Right cardiac atrium (tissue), 5 donors: ENCODE results near the gene KSR1. TPM values are rescaled to one million over a fixed set of nuclear protein-coding genes. Genes with fewer than 3 reads are reported as not detected.

Source experiments
- ATAC-seq, 2 donors: fragments of 200-7000 bp; cut with Tn5 transposase; one replicate each; pipeline versions ENCODE4 v1.8.0 to v1.9.1; 2020; ENCODE audit warnings: moderate library complexity in 2 of 2, mild to moderate bottlenecking in 1 of 2
- DNase-seq, 3 donors: peaks; one replicate each; pipeline ENCODE4 v3.0.0-alpha.2; 2020
- H3K27ac ChIP-seq: one replicate; pipeline ENCODE4 v1.5.1; 2013; ENCODE audit warnings: mild to moderate bottlenecking, low read length, control low read depth, moderate library complexity
- H3K27me3 ChIP-seq: one replicate; pipeline ENCODE4 v1.6.1; 2013; ENCODE audit not compliant: control insufficient read depth, insufficient read depth
- H3K4me1 ChIP-seq: one replicate; pipeline ENCODE4 v1.6.1; 2013; ENCODE audit warnings: low read length; ENCODE audit not compliant: control insufficient read depth, insufficient read depth
- H3K4me3 ChIP-seq: one replicate; pipeline ENCODE4 v1.5.1; 2013; ENCODE audit warnings: low read length, control low read depth
- H3K9me3 ChIP-seq: one replicate; pipeline ENCODE4 v1.6.1; 2013; ENCODE audit warnings: low read length; ENCODE audit not compliant: control insufficient read depth
- WGBS: extraction: QIAGEN DNeasy Blood & Tissue Kit; methylation state at CpG from one replicate; pipeline ENCODE4 v1.1.7; 2013; 5-methylcytosine and 5-hydroxymethylcytosine counted together
- intact Hi-C, 4 donors: fragments of 100-400 bp; cut with DNase I; formaldehyde crosslinking; loops; one replicate each; pipeline versions ENCODE4 v1.11.0 to v1.14.0; 2022 to 2023
- polyA plus RNA-seq: library from polyadenylated mRNA; stranded (reverse); fragments of 200-250 nt; gene quantifications from one replicate; pipeline ENCODE4 v1.2.3, GENCODE V29; 2013
- total RNA-seq, 4 donors: library from RNA; stranded (reverse); fragmentation: NEBNext Ultra II Directional; extraction: Animal tissue kit (Norgen Biotek cat#: 25700); gene quantifications; one replicate each; pipeline ENCODE4 v1.2.1, GENCODE V29; 2021
- donor health status: healthy with polysubstance abuse.
- donor health status: DM: no; HTN: yes; CAD: no.
- donor health status: DM: no; HTN: no; CAD: no.
- donor health status: DM: no; HTN: yes; CAD: no; lungs with severe emphysema.
- donor health status: DM: yes; HTN: yes; CAD: no.

KSR1 gene
- total and polyA plus RNA-seq, 5 donors: 8.7 to 22.7 (median 13.1) TPM

GRCh38 chr17:27455236-27455913 lies 873 bp upstream of the KSR1 start:
- WGBS: 23% methylated on average over 12 of the region's 12 CpGs

GRCh38 chr17:27456681-27457359 lies 572 bp downstream of the KSR1 start:
- no peak overlapping the region for H3K27ac ChIP-seq
- intact Hi-C loops: loop anchor here (5.0 to 10.0 kb wide), 4 partner anchors 102 to 212 kb away; no protein-coding TSS in a partner anchor
- peak overlapping the region; percentile 92 for H3K4me3 ChIP-seq
- H3K27me3 ChIP-seq: no peaks in the 10 kb centered on the region
- peak in 1 of 2 donors; percentile 23 for ATAC-seq
- 2% methylated on average over 57 of the region's 57 CpGs for WGBS
- H3K4me1 ChIP-seq: peaks cover 5% of the 10 kb centered on the region
- DNase-seq: peak in 2 of 3 donors; percentile 31 to 82
- H3K9me3 ChIP-seq: no peaks in the 10 kb centered on the region

More at GRCh38 chr17:27455236-27455913, 873 bp upstream of the KSR1 start:
- Histone ChIP-seq H3K9me3 (no peaks in the 10 kb centered on the region), H3K27me3 (no peaks in the 10 kb centered on the region), H3K4me3 (peak overlapping the region; percentile 92), H3K4me1 (peaks cover 5% of the 10 kb centered on the region), H3K27ac (no peak overlapping the region)
- DNase-seq: no peak
- ATAC-seq: no peak
- intact Hi-C loops: loop anchor here (5.0 to 10.0 kb wide), 4 partner anchors 101 to 211 kb away; no protein-coding TSS in a partner anchor

- Histone ChIP-seq H3K9me3 (no peaks in the 10 kb centered on the region), H3K27me3 (no peaks in the 10 kb centered on the region), H3K4me1 (peaks cover 5% of the 10 kb centered on the region), H3K4me3 (peak overlapping the region; percentile 92), H3K27ac (no peak overlapping the region)
- WGBS: 16% methylated on average over 8 of the region's 8 CpGs
- no peak for DNase-seq
- intact Hi-C loops: loop anchor here (5.0 to 10.0 kb wide), 4 partner anchors 103 to 213 kb away; no protein-coding TSS in a partner anchor
- no peak for ATAC-seq
Measured at GRCh38 chr17:27457360-27457715, 1.1 kb downstream of the KSR1 start.

GRCh38 chr17:27457731-27458523 lies 1.7 kb downstream of the KSR1 start:
- 43% methylated on average over 14 of the region's 14 CpGs for WGBS
- Histone ChIP-seq H3K27ac (no peak overlapping the region), H3K4me3 (peak overlapping the region; percentile 92), H3K4me1 (peaks cover 5% of the 10 kb centered on the region), H3K9me3 (no peaks in the 10 kb centered on the region), H3K27me3 (no peaks in the 10 kb centered on the region)
- intact Hi-C loops: loop anchor here (5.0 to 10.0 kb wide), 4 partner anchors 103 to 213 kb away; no protein-coding TSS in a partner anchor
- DNase-seq (no peak), ATAC-seq (no peak)

GRCh38 chr17:27458524-27458908 lies 2.3 kb downstream of the KSR1 start:
- ATAC-seq (no peak), DNase-seq (no peak)
- Histone ChIP-seq H3K4me3 (no peak overlapping the region), H3K27me3 (no peaks in the 10 kb centered on the region), H3K9me3 (no peaks in the 10 kb centered on the region), H3K27ac (no peak overlapping the region), H3K4me1 (peaks cover 5% of the 10 kb centered on the region)
- intact Hi-C loops: loop anchor here (5.0 to 10.0 kb wide), 4 partner anchors 104 to 214 kb away; no protein-coding TSS in a partner anchor
- WGBS: 57% methylated on average over 6 of the region's 6 CpGs

- H3K27ac ChIP-seq: no peak overlapping the region
- no peak overlapping the region for H3K4me3 ChIP-seq
- intact Hi-C loops: loop anchor here (5.0 to 10.0 kb wide), 4 partner anchors 105 to 215 kb away; no protein-coding TSS in a partner anchor
- H3K27me3 ChIP-seq: no peaks in the 10 kb centered on the region
- DNase-seq: peak in 1 of 3 donors; percentile 29
- H3K4me1 ChIP-seq: peaks cover 5% of the 10 kb centered on the region
- ATAC-seq: no peak
- 72% methylated on average over 7 of the region's 7 CpGs for WGBS
- H3K9me3 ChIP-seq: no peaks in the 10 kb centered on the region
Measured at GRCh38 chr17:27459433-27459832, 3.2 kb downstream of the KSR1 start.

- no peak for ATAC-seq
- WGBS: 80% methylated on average over 6 of the region's 6 CpGs
- H3K4me3 ChIP-seq: no peak overlapping the region
- no peak overlapping the region for H3K27ac ChIP-seq
- no peak for DNase-seq
- no peaks in the 10 kb centered on the region for H3K9me3 ChIP-seq
- no peaks in the 10 kb centered on the region for H3K27me3 ChIP-seq
- intact Hi-C loops: loop anchor here in 1 of 4 donors (5.0 kb wide), 1 partner anchor 117 kb away; no protein-coding TSS in a partner anchor
- peaks cover 5% of the 10 kb centered on the region for H3K4me1 ChIP-seq
Measured at GRCh38 chr17:27460196-27460725, 4.0 kb downstream of the KSR1 start.

GRCh38 chr17:27461192-27461859 lies 5.1 kb downstream of the KSR1 start:
- ATAC-seq: peak; percentile 59 to 80
- 68% methylated on average over 10 of the region's 10 CpGs for WGBS
- peaks cover 6% of the 10 kb centered on the region for H3K4me1 ChIP-seq
- H3K27me3 ChIP-seq: no peaks in the 10 kb centered on the region
- H3K27ac ChIP-seq: no peak overlapping the region
- intact Hi-C loops: loop anchor here in 1 of 4 donors (5.0 kb wide), 1 partner anchor 116 kb away; no protein-coding TSS in a partner anchor
- no peak overlapping the region for H3K4me3 ChIP-seq
- no peak for DNase-seq
- H3K9me3 ChIP-seq: no peaks in the 10 kb centered on the region

- ATAC-seq (no peak), DNase-seq (no peak)
- Histone ChIP-seq H3K27ac (no peak overlapping the region), H3K27me3 (no peaks in the 10 kb centered on the region), H3K4me1 (peaks cover 13% of the 10 kb centered on the region), H3K4me3 (no peak overlapping the region), H3K9me3 (no peaks in the 10 kb centered on the region)
- intact Hi-C loops: loop anchor here in 1 of 4 donors (5.0 kb wide), 1 partner anchor 115 kb away; no protein-coding TSS in a partner anchor
- WGBS: 89% methylated on average over 6 of the region's 6 CpGs
Measured at GRCh38 chr17:27462149-27462548, 5.9 kb downstream of the KSR1 start.

GRCh38 chr17:27462714-27463113 lies 6.5 kb downstream of the KSR1 start:
- no peaks in the 10 kb centered on the region for H3K9me3 ChIP-seq
- no peak for ATAC-seq
- H3K4me1 ChIP-seq: peaks cover 13% of the 10 kb centered on the region
- WGBS: 90% methylated on average over 3 of the region's 3 CpGs
- DNase-seq: no peak
- intact Hi-C loops: loop anchor here in 1 of 4 donors (5.0 kb wide), 1 partner anchor 115 kb away; no protein-coding TSS in a partner anchor
- H3K4me3 ChIP-seq: no peak overlapping the region
- no peak overlapping the region for H3K27ac ChIP-seq
- no peaks in the 10 kb centered on the region for H3K27me3 ChIP-seq
